PC-9 (cell line): ENCODE results near the gene UPK1A. TPM values are rescaled to one million over a fixed set of nuclear protein-coding genes. Genes with fewer than 3 reads are reported as not detected.

Source experiments
- BruUV-seq: library from RNA; stranded (reverse); fragments of 400-500 nt; replicated peaks from 2 replicates; lab custom pipeline; 2021; lab: Mats Ljungman, UMichigan
- CTCF ChIA-PET: fragments of 300-600 bp; sonication (Branson Sonifier 250); formaldehyde crosslinking; loops from one replicate; lab custom pipeline; 2022; ENCODE audit warnings: antibody characterized with exemption; lab: Charles Lee
- POLR2A ChIA-PET: fragments of 300-600 bp; sonication (Branson Sonifier 250); formaldehyde crosslinking; loops from one replicate; lab custom pipeline; 2022; ENCODE audit warnings: antibody characterized with exemption; ENCODE audit not compliant: unreplicated experiment; lab: Charles Lee
- DNase-seq, 2 experiments: peaks; one replicate each; pipeline versions ENCODE4 v3.0.0 to v3.0.0-alpha.2; 2015 to 2022; ENCODE audit warnings: mixed read lengths in 1 of 2
- H2AFZ ChIP-seq: fragments of 200-600 bp; sonication (generic); 2 replicates; pipeline ENCODE4 v1.8.1; 2017; ENCODE audit warnings: antibody characterized with exemption
- H3F3A ChIP-seq: fragments of 200-600 bp; sonication (generic); 2 replicates; pipeline ENCODE4 v1.8.1; 2017; ENCODE audit warnings: antibody characterized with exemption, mild to moderate bottlenecking, low read depth; ENCODE audit not compliant: insufficient read depth
- H3K27ac ChIP-seq: fragments of 200-600 bp; sonication (generic); 2 replicates; pipeline ENCODE4 v1.6.1; 2016; ENCODE audit warnings: mixed run types
- H3K27me3 ChIP-seq: fragments of 200-600 bp; sonication (generic); 2 replicates; pipeline ENCODE4 v1.6.1; 2016; ENCODE audit warnings: low read depth, mixed run types; ENCODE audit not compliant: insufficient read depth
- H3K36me3 ChIP-seq: fragments of 200-600 bp; sonication (generic); 2 replicates; pipeline ENCODE4 v1.6.1; 2016; ENCODE audit warnings: low read depth, mixed run types
- H3K4me1 ChIP-seq: fragments of 200-600 bp; sonication (generic); replicated peaks from 2 replicates; pipeline ENCODE4 v1.6.1; 2016; ENCODE audit warnings: mixed run types; ENCODE audit not compliant: insufficient read depth
- H3K4me2 ChIP-seq: fragments of 200-600 bp; sonication (generic); 2 replicates; pipeline ENCODE4 v1.6.1; 2017; ENCODE audit warnings: mixed run types
- H3K4me3 ChIP-seq: fragments of 200-600 bp; sonication (generic); 2 replicates; pipeline ENCODE4 v1.6.1; 2016; ENCODE audit warnings: mixed run types
- H3K79me2 ChIP-seq: fragments of 200-600 bp; sonication (generic); 2 replicates; pipeline ENCODE4 v1.6.1; 2017; ENCODE audit warnings: low read depth, mixed run types
- H3K9me2 ChIP-seq: fragments of 200-600 bp; sonication (generic); 2 replicates; pipeline ENCODE4 v1.8.1; 2017; ENCODE audit warnings: mild to moderate bottlenecking; ENCODE audit not compliant: insufficient read depth
- H3K9me3 ChIP-seq: fragments of 200-600 bp; sonication (generic); 2 replicates; pipeline ENCODE4 v1.8.1; 2016; ENCODE audit warnings: low read depth; ENCODE audit not compliant: insufficient read depth
- H4K20me1 ChIP-seq: fragments of 200-600 bp; sonication (generic); 2 replicates; pipeline ENCODE4 v1.8.1; 2017; ENCODE audit not compliant: insufficient read depth
- CTCF ChIP-seq: fragments of 200-600 bp; sonication (generic); conservative IDR thresholded peaks from 2 replicates; pipeline ENCODE4 v1.6.1; 2017; ENCODE audit warnings: mixed run types, antibody characterized with exemption, mild to moderate bottlenecking, moderate library complexity
- EZH2 ChIP-seq: fragments of 200-600 bp; sonication (generic); IDR thresholded peaks from 2 replicates; pipeline ENCODE4 v1.8.0; 2017; ENCODE audit warnings: antibody characterized with exemption, low read depth
- intact Hi-C: fragments of 100-400 bp; cut with micrococcal nuclease; formaldehyde crosslinking; loops from one replicate; pipeline ENCODE4 v1.10.0; 2022; ENCODE audit not compliant: unreplicated experiment
- total RNA-seq: library from RNA; stranded (reverse); gene quantifications from 2 replicates; pipeline ENCODE4 v1.2.3, GENCODE V29; 2021

UPK1A gene
- total RNA-seq, 1 experiment from 2014 or later = 1.6 TPM

- no peak overlapping the region for H3K4me2 ChIP-seq
- H3K4me3 ChIP-seq = no peak overlapping the region
- no peaks in the 10 kb centered on the region for H3K9me2 ChIP-seq
- H2AFZ ChIP-seq = no peak overlapping the region
- no peaks in the 10 kb centered on the region for H3K27me3 ChIP-seq
- no peaks in the 10 kb centered on the region for H3K36me3 ChIP-seq
- no peaks in the 10 kb centered on the region for H3K4me1 ChIP-seq
- H3K27ac ChIP-seq = no peak overlapping the region
- no peak for DNase-seq
- POLR2A ChIA-PET = no interaction called here
- intact Hi-C loops = no loop called here
- no peaks in the 10 kb centered on the region for H3K9me3 ChIP-seq
- BruUV-seq = no TSS peak
- CTCF ChIA-PET = no interaction called here
- no peaks in the 10 kb centered on the region for H4K20me1 ChIP-seq
- H3F3A ChIP-seq = no peaks in the 10 kb centered on the region
- TF ChIP-seq EZH2 (no peak), CTCF (no peak)
- H3K79me2 ChIP-seq = no peaks in the 10 kb centered on the region
Observed at GRCh38 chr19:35620001-35620400, 46.3 kb upstream of the UPK1A start.

DNA sequence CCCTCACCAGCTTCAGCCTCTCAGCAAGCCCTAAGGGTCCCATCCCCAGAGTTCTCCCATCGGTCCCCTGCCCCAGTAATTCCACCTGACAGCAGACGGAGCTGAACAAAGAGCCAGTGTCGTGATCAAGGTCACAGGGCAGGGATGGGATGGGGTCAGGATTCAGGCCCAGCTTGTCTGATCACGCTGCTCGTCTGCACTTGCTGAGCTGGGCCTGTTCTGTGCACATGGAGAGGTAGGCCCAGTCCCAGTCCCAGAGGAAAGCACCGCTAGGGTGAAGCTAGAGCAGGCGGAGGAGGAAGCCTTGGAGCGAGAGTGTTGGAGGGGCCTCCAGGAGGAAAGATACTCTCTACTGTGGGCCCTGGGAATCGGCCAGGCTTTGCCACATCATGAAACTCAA lies 44.6 kb upstream of the UPK1A start:
- Histone ChIP-seq H3K79me2 (no peaks in the 10 kb centered on the region), H3K4me2 (no peak overlapping the region), H4K20me1 (no peaks in the 10 kb centered on the region), H3K27ac (no peak overlapping the region), H3K36me3 (no peaks in the 10 kb centered on the region), H3K9me3 (no peaks in the 10 kb centered on the region), H3F3A (no peaks in the 10 kb centered on the region), H3K4me1 (no peaks in the 10 kb centered on the region), H3K9me2 (no peaks in the 10 kb centered on the region), H3K27me3 (no peaks in the 10 kb centered on the region), H2AFZ (no peak overlapping the region), H3K4me3 (no peak overlapping the region)
- no peak for DNase-seq
- TF ChIP-seq EZH2 (no peak), CTCF (no peak)
- intact Hi-C loops = no loop called here
- no TSS peak for BruUV-seq
- ChIA-PET CTCF (no interaction called here), POLR2A (no interaction called here)

- intact Hi-C loops = no loop called here
- Histone ChIP-seq H4K20me1 (no peaks in the 10 kb centered on the region), H3F3A (peaks cover 2% of the 10 kb centered on the region), H3K9me2 (no peaks in the 10 kb centered on the region), H3K36me3 (no peaks in the 10 kb centered on the region), H3K27me3 (no peaks in the 10 kb centered on the region), H3K27ac (no peak overlapping the region), H2AFZ (no peak overlapping the region), H3K79me2 (no peaks in the 10 kb centered on the region), H3K4me2 (no peak overlapping the region), H3K4me1 (no peaks in the 10 kb centered on the region), H3K9me3 (no peaks in the 10 kb centered on the region), H3K4me3 (no peak overlapping the region)
- BruUV-seq = no TSS peak
- ChIA-PET CTCF (no interaction called here), POLR2A (no interaction called here)
- TF ChIP-seq EZH2 (no peak), CTCF (no peak)
- no peak for DNase-seq
Observed at GRCh38 chr19:35622750-35623149, 43.6 kb upstream of the UPK1A start.
